A549 (cell line): Measurements from ENCODE around the gene IFNL2. TPM values are rescaled to one million over a fixed set of nuclear protein-coding genes. Genes with fewer than 3 reads are reported as not detected.

ENCODE experiments used
- ATAC-seq, 2 experiments: fragments of 200-7000 bp in 1 of 2; fragments of >200 bp in 1 of 2; cut with Nextera tagmentation in 1 of 2; cut with Tn5 transposase in 1 of 2; 3 replicates each; pipeline versions ENCODE4 v1.8.0 to v1.9.1; 2018 to 2020; ENCODE audit warnings: mild to moderate bottlenecking in 1 of 2, moderate library complexity in 1 of 2
- CTCF ChIA-PET: fragments of 300-600 bp; sonication (Branson Sonifier 250); formaldehyde crosslinking; extraction: SDS; loops from one replicate; lab custom pipeline; 2021; ENCODE audit warnings: antibody characterized with exemption, inconsistent platforms; lab: Yijun Ruan, JAX
- POLR2A ChIA-PET: fragments of 350-600 bp; formaldehyde crosslinking; extraction: SDS; loops from one replicate; lab custom pipeline; 2021; ENCODE audit warnings: antibody characterized with exemption, inconsistent platforms; lab: Yijun Ruan, JAX
- DNase-seq, 2 experiments: peaks; one replicate each; pipeline versions ENCODE4 v3.0.0 to v3.0.0-alpha.2; 2011 to 2016; ENCODE audit warnings: low read depth in 1 of 2, low spot score in 1 of 2
- FAIRE-seq: peaks from 2 replicates; lab custom pipeline; 2011; peaks lifted over from hg19 to GRCh38; lab: Jason Lieb, UNC
- H3K27ac ChIP-seq, 2 experiments: fragments of >200 bp; sonication (Bioruptor Twin); formaldehyde crosslinking; 3 replicates each; pipeline ENCODE4 v1.5.1; 2016 to 2017
- H3K4me1 ChIP-seq: fragments of >200 bp; sonication (Bioruptor Twin); formaldehyde crosslinking; 3 replicates; pipeline ENCODE4 v1.6.1; 2016
- H3K4me2 ChIP-seq: fragments of >200 bp; sonication (Bioruptor Twin); formaldehyde crosslinking; 3 replicates; pipeline ENCODE4 v1.6.1; 2016
- H3K4me3 ChIP-seq: fragments of >200 bp; sonication (Bioruptor Twin); formaldehyde crosslinking; 3 replicates; pipeline ENCODE4 v1.5.1; 2016
- H3K9me3 ChIP-seq: fragments of >200 bp; sonication (Bioruptor Twin); formaldehyde crosslinking; 3 replicates; pipeline ENCODE4 v1.6.1; 2016
- CBX8 ChIP-seq: fragments of 200-600 bp; sonication (generic); IDR thresholded peaks from 2 replicates; pipeline ENCODE4 v1.6.1; 2016
- CEBPB ChIP-seq, 2 experiments: fragments of >200 bp in 1 of 2; sonication (Bioruptor Twin) in 1 of 2; formaldehyde crosslinking in 1 of 2; IDR thresholded peaks; 2 replicates each; pipeline ENCODE4 v1.6.1; 2012 to 2016
- CHD4 ChIP-seq: fragments of 200-600 bp; sonication (generic); IDR thresholded peaks from 2 replicates; pipeline ENCODE4 v1.6.1; 2016; ENCODE audit warnings: antibody characterized with exemption, mild to moderate bottlenecking, borderline replicate concordance
- EHF ChIP-seq: fragments of 250-450 bp; sonication (Bioruptor Pico); IDR thresholded peaks from 2 replicates; pipeline ENCODE4 v1.5.0; 2020; ENCODE audit warnings: mild to moderate bottlenecking
- EHMT2 ChIP-seq: fragments of 200-600 bp; sonication (generic); IDR thresholded peaks from 2 replicates; pipeline ENCODE4 v1.6.1; 2016; ENCODE audit warnings: antibody characterized with exemption, low read depth, mild to moderate bottlenecking, moderate library complexity
- ESRRA ChIP-seq: fragments of 150-350 bp; IDR thresholded peaks from 2 replicates; pipeline ENCODE4 v1.6.1; 2014; ENCODE audit warnings: mild to moderate bottlenecking, low read length, borderline replicate concordance
- FOSB ChIP-seq: fragments of 250-450 bp; sonication (Bioruptor Pico); IDR thresholded peaks from 2 replicates; pipeline ENCODE4 v1.5.0; 2020; ENCODE audit warnings: mild to moderate bottlenecking, moderate library complexity
- HDAC2 ChIP-seq: fragments of 200-600 bp; sonication (generic); IDR thresholded peaks from 2 replicates; pipeline ENCODE4 v1.6.1; 2016
- HEYL ChIP-seq: fragments of 250-450 bp; sonication (Bioruptor Pico); IDR thresholded peaks from 2 replicates; pipeline ENCODE4 v1.8.0; 2021; ENCODE audit warnings: mild to moderate bottlenecking, moderate library complexity
- HOXA7 ChIP-seq: fragments of 250-450 bp; sonication (Bioruptor Pico); IDR thresholded peaks from 2 replicates; pipeline ENCODE4 v1.5.0; 2020; ENCODE audit warnings: mild to moderate bottlenecking, moderate library complexity
- JUNB ChIP-seq: fragments of >200 bp; sonication (Bioruptor Twin); formaldehyde crosslinking; IDR thresholded peaks from 2 replicates; pipeline ENCODE4 v1.6.1; 2016
- MAZ ChIP-seq: fragments of 150-350 bp; IDR thresholded peaks from 2 replicates; pipeline ENCODE4 v1.6.1; 2014; ENCODE audit warnings: antibody characterized with exemption, low read depth, low read length, borderline replicate concordance
- NR3C1 ChIP-seq: fragments of >200 bp; sonication (Bioruptor Twin); formaldehyde crosslinking; IDR thresholded peaks from 3 replicates; pipeline ENCODE4 v1.6.1; 2017
- POLR2A ChIP-seq: IDR thresholded peaks from 2 replicates; pipeline ENCODE4 v1.6.1; 2012; ENCODE audit warnings: mild to moderate bottlenecking, low read length
- POLR2AphosphoS2 ChIP-seq: conservative IDR thresholded peaks from 2 replicates; pipeline ENCODE4 v1.6.1; 2012; ENCODE audit warnings: low read length, improper control_type of control experiment, inconsistent platforms
- RAD21 ChIP-seq, 2 experiments: fragments of >200 bp in 1 of 2; sonication (Bioruptor Twin) in 1 of 2; formaldehyde crosslinking in 1 of 2; IDR thresholded peaks in 1 of 2; conservative IDR thresholded peaks in 1 of 2; 2 replicates in 1 of 2; 3 replicates in 1 of 2; pipeline ENCODE4 v1.6.1; 2012 to 2018; ENCODE audit warnings: inconsistent platforms in 1 of 2
- RARB ChIP-seq: fragments of 250-450 bp; sonication (Bioruptor Pico); IDR thresholded peaks from 2 replicates; pipeline ENCODE4 v1.8.0; 2021; ENCODE audit warnings: mild to moderate bottlenecking, moderate library complexity
- REST ChIP-seq: fragments of 200-600 bp; sonication (generic); IDR thresholded peaks from 2 replicates; pipeline ENCODE4 v1.6.1; 2016; ENCODE audit warnings: antibody characterized with exemption, mild to moderate bottlenecking, moderate library complexity
- SMC3 ChIP-seq: fragments of >200 bp; sonication (Bioruptor Twin); formaldehyde crosslinking; IDR thresholded peaks from 3 replicates; pipeline ENCODE4 v1.6.1; 2018; ENCODE audit warnings: inconsistent platforms
- SREBF2 ChIP-seq: fragments of 450-650 bp; IDR thresholded peaks from 2 replicates; pipeline ENCODE4 v1.6.1; 2014; ENCODE audit warnings: mild to moderate bottlenecking, moderate library complexity
- ZSCAN20 ChIP-seq: fragments of 250-450 bp; sonication (Bioruptor Pico); IDR thresholded peaks from 2 replicates; pipeline ENCODE4 v1.8.0; 2022; ENCODE audit warnings: mild to moderate bottlenecking, moderate library complexity
- WGBS: methylation state at CpG from one replicate; pipeline ENCODE4 v1.1.6; 2017; ENCODE audit errors: missing lambda C conversion rate; 5-methylcytosine and 5-hydroxymethylcytosine counted together
- polyA plus RNA-seq, 4 experiments: library from polyadenylated mRNA; depleted of rRNA in 3 of 4; stranded (reverse); fragments of >200 nt; fragmentation: RNase III in 1 of 4; extraction: RNeasy Plus Mini Kit Qiagen cat#74134 plus additional on column Dnase treatment in 1 of 4; gene quantifications; 2 replicates in 3 of 4; 3 replicates in 1 of 4; pipeline ENCODE4 v1.2.3, GENCODE V29; 2011 to 2017
- TF ChIP-seq, protein P1 (sequence below): IDR thresholded peaks from 2 replicates; pipeline ENCODE4 v1.6.1; 2012
- TF ChIP-seq, protein P2 (sequence below): fragments of >200 bp; sonication (Bioruptor Twin); formaldehyde crosslinking; IDR thresholded peaks from 3 replicates; pipeline ENCODE4 v1.5.1; 2016
- TF ChIP-seq, protein P3 (sequence below): IDR thresholded peaks from 2 replicates; pipeline ENCODE4 v1.6.1; 2012; ENCODE audit warnings: low read depth, borderline replicate concordance

Gene IFNL2
- polyA plus RNA-seq, 2 of the 4 experiments (the other 2 are of a cell fraction): not detected

DNA sequence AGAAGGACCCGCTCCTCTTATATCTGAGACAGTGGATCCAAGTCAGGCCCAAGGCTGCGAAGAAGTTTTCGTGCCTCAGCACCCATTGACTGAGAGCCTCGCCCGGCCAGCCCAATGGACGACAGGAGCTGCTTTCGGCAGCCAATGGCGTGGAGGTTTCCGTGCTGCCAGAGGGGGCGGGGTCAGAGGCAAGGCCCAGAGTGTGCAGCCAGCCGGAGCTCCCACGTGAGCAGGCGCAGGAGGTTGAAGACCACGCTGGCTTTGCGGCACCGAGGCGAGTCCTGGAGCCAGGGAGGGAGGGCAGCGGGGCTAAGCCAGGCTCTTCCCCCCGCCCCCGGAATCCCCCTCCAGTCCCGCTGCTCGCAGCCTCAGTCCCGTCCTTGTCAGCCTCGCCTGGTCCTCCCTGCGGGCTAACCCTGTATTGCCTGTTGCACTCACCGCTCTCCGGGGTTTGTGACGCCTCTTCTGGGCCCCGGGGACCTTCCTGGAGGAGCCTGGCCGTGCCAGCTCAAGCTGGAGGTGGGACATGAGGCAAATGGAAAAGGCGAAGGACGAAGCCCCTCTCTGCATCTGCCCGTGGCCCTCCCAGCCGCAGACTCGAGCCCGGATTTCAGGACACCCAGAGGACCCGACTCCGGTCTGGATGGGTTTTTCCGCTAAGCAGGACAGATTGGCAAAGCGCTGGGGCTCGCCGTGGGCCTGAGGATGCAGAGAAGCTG, 21.1 kb upstream of the IFNL2 start:
- FAIRE-seq (no peak), DNase-seq (no peak), ATAC-seq (peak in 1 of 2 experiments; percentile 36; a peak in 3 of 6 replicates)
- ChIA-PET CTCF (interaction anchor here (1.1 to 1.7 kb wide), 3 partner anchors 15 to 80 kb away, joined by 3 read pairs; no protein-coding TSS in a partner anchor), POLR2A (interaction anchor here (0.6 kb wide), 1 partner anchor 189 kb away, joined by 3 read pairs; the partner anchor contains the start of gene RPS16)
- WGBS: 73% methylated on average over 42 of the region's 42 CpGs
- TF ChIP-seq JUNB (no peak), POLR2A (no peak), CHD4 (no peak), CBX8 (no peak), MAZ (no peak), HDAC2 (no peak), FOSB (CRISPR knock-in tag) (no peak), ZSCAN20 (CRISPR knock-in tag) (no peak)
- TF ChIP-seq, protein P1, sequence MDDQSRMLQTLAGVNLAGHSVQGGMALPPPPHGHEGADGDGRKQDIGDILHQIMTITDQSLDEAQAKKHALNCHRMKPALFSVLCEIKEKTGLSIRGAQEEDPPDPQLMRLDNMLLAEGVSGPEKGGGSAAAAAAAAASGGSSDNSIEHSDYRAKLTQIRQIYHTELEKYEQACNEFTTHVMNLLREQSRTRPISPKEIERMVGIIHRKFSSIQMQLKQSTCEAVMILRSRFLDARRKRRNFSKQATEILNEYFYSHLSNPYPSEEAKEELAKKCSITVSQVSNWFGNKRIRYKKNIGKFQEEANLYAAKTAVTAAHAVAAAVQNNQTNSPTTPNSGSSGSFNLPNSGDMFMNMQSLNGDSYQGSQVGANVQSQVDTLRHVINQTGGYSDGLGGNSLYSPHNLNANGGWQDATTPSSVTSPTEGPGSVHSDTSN: no peak
- Histone ChIP-seq H3K4me3 (no peak overlapping the region), H3K27ac (no peak overlapping the region), H3K9me3 (no peaks in the 10 kb centered on the region), H3K4me2 (no peak overlapping the region), H3K4me1 (no peaks in the 10 kb centered on the region)

GRCh38 chr19:39247701-39248664, 20.2 kb upstream of the IFNL2 start:
- ATAC-seq: no peak
- Histone ChIP-seq H3K4me1 (no peaks in the 10 kb centered on the region), H3K4me3 (no peak overlapping the region), H3K27ac (no peak overlapping the region), H3K9me3 (no peaks in the 10 kb centered on the region), H3K4me2 (no peak overlapping the region)
- CTCF ChIA-PET: interaction anchor here (1.1 to 4.9 kb wide), 4 partner anchors 13 to 80 kb away, joined by 3 to 17 read pairs (median 3); no protein-coding TSS in a partner anchor
- WGBS: 79% methylated on average over 91 of the region's 92 CpGs
- TF ChIP-seq HDAC2 (no peak), POLR2AphosphoS2 (no peak), NR3C1 (no peak), MAZ (no peak)
- DNase-seq: no peak
- POLR2A ChIA-PET: interaction anchor here (0.6 kb wide), 1 partner anchor 188 kb away, joined by 3 read pairs; the partner anchor contains the start of gene RPS16
- no peak for FAIRE-seq

DNA sequence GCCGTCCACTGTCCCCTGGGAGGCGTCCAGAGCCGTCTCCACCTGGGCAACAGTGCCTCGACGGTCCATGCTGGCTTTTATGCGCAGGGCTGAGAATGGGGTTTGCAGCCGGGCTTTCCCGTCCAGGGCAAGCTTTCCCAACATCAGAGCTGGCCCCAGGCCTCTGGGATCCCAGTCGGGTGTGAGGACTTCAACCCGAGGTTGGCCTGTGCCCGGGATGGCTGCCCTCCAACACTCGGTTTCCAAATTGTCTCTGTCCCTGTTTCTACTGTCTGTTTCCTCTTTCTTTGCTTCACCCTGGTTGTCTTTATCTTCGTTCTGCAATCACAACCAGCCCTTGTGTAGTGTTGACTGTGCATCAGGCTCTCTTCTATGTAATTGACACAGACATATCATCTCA, 19.4 kb upstream of the IFNL2 start, which contains the start of gene IFNL4:
TSS of gene IFNL4 (minus strand) at position 51 of the 400 bp plus-strand sequence.
- H3K4me2 ChIP-seq: no peak within 1 kb of the TSS
- H3K4me3 ChIP-seq: no peak within 1 kb of the TSS
- ChIA-PET POLR2A (no interaction called here), CTCF (interaction anchor here (1.1 to 4.9 kb wide), 5 partner anchors 12 to 34 kb away, joined by 3 to 17 read pairs (median 5); no protein-coding TSS in a partner anchor)
- H3K27ac ChIP-seq: no peak within 1 kb of the TSS
- 44% methylated on average over 13 of the region's 13 CpGs for WGBS
- H3K4me1 ChIP-seq: no peaks in the 10 kb centered on the region
- no peak for ATAC-seq
- no peak for DNase-seq
- FAIRE-seq: no peak
- H3K9me3 ChIP-seq: no peaks in the 10 kb centered on the region
- TF ChIP-seq HEYL (CRISPR knock-in tag) (no peak), RARB (CRISPR knock-in tag) (no peak), EHMT2 (no peak), ESRRA (no peak), RAD21 (conservative IDR thresholded peaks at IDR 0.05 in 1 of 2, IDR thresholded peaks at IDR 0.05 in 1 of 2) (no peak), EHF (no peak), HOXA7 (CRISPR knock-in tag) (no peak), SREBF2 (no peak), SMC3 (no peak), REST (no peak), CEBPB (IDR thresholded peaks at IDR 0.05) (no peak)
- TF ChIP-seq, protein P2, sequence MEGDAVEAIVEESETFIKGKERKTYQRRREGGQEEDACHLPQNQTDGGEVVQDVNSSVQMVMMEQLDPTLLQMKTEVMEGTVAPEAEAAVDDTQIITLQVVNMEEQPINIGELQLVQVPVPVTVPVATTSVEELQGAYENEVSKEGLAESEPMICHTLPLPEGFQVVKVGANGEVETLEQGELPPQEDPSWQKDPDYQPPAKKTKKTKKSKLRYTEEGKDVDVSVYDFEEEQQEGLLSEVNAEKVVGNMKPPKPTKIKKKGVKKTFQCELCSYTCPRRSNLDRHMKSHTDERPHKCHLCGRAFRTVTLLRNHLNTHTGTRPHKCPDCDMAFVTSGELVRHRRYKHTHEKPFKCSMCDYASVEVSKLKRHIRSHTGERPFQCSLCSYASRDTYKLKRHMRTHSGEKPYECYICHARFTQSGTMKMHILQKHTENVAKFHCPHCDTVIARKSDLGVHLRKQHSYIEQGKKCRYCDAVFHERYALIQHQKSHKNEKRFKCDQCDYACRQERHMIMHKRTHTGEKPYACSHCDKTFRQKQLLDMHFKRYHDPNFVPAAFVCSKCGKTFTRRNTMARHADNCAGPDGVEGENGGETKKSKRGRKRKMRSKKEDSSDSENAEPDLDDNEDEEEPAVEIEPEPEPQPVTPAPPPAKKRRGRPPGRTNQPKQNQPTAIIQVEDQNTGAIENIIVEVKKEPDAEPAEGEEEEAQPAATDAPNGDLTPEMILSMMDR: no peak
- TF ChIP-seq, protein P3, sequence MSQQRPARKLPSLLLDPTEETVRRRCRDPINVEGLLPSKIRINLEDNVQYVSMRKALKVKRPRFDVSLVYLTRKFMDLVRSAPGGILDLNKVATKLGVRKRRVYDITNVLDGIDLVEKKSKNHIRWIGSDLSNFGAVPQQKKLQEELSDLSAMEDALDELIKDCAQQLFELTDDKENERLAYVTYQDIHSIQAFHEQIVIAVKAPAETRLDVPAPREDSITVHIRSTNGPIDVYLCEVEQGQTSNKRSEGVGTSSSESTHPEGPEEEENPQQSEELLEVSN: no peak
- TF ChIP-seq, protein P1: no peak
